ENCODE data around the gene KCTD1.

DNA sequence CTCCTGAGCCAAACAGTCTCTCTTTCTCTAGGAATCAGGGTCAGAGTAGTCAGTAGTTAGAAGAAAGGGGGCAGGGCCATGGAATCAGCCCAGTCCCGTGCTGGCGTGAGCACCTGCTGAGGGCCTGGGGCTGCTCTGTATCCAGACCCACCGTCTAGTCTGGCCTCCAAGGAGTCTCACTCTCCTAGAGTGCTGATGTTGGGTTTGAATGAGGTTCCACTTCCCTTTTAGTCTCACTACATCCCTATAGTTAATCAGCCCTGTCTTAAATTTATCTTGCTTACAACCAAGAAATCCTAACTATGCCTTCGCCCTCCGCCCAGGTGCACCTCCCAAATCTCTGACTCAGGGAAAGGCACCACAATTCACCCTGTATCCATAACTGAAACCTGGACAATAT is 13.4 kb upstream of the KCTD1 start:
- no peak for TF ChIP-seq EZH2 (IDR thresholded peaks at IDR 0.05; ENCODE audit: low read length, missing control alignments)
- TF ChIP-seq, protein P1, sequence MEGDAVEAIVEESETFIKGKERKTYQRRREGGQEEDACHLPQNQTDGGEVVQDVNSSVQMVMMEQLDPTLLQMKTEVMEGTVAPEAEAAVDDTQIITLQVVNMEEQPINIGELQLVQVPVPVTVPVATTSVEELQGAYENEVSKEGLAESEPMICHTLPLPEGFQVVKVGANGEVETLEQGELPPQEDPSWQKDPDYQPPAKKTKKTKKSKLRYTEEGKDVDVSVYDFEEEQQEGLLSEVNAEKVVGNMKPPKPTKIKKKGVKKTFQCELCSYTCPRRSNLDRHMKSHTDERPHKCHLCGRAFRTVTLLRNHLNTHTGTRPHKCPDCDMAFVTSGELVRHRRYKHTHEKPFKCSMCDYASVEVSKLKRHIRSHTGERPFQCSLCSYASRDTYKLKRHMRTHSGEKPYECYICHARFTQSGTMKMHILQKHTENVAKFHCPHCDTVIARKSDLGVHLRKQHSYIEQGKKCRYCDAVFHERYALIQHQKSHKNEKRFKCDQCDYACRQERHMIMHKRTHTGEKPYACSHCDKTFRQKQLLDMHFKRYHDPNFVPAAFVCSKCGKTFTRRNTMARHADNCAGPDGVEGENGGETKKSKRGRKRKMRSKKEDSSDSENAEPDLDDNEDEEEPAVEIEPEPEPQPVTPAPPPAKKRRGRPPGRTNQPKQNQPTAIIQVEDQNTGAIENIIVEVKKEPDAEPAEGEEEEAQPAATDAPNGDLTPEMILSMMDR (conservative IDR thresholded peaks at IDR 0.05 in 1 of 2, IDR thresholded peaks at IDR 0.05 in 1 of 2; ENCODE audit: low read depth in 1 of 2, low read length in 2 of 2), result no peak

All from fibroblast of lung (primary cell).